HepG2 (cell line): ENCODE data around the gene ESPNL. TPM values are rescaled to one million over a fixed set of nuclear protein-coding genes. Genes with fewer than 3 reads are reported as not detected.
A peak's percentile ranks its signal among the peaks of the same experiment; 100 is the strongest.

Experiments used
- CBX5 ChIP-seq: sonication (generic); formaldehyde crosslinking; IDR thresholded peaks from 2 replicates; pipeline ENCODE4 v1.4.0; 2020; ENCODE audit warnings: missing genetic modification reagents, borderline replicate concordance
- DBP ChIP-seq: sonication (generic); formaldehyde crosslinking; IDR thresholded peaks from 2 replicates; pipeline ENCODE4 v1.4.0; 2020; ENCODE audit warnings: missing genetic modification reagents; ENCODE audit errors: not compliant biosample characterization
- NFIB ChIP-seq: sonication (generic); formaldehyde crosslinking; IDR thresholded peaks from 2 replicates; pipeline ENCODE4 v1.9.0; 2021; ENCODE audit warnings: missing genetic modification reagents, mild to moderate bottlenecking, borderline replicate concordance
- SIX1 ChIP-seq: sonication (generic); formaldehyde crosslinking; IDR thresholded peaks from 2 replicates; pipeline ENCODE4 v1.4.0; 2020; ENCODE audit warnings: missing genetic modification reagents, borderline replicate concordance
- SMAD3 ChIP-seq: sonication (generic); formaldehyde crosslinking; IDR thresholded peaks from 2 replicates; pipeline ENCODE4 v1.4.0; 2020; ENCODE audit warnings: missing genetic modification reagents
- SMAD9 ChIP-seq: sonication (generic); formaldehyde crosslinking; IDR thresholded peaks from 2 replicates; pipeline ENCODE4 v1.5.1; 2020; ENCODE audit warnings: mild to moderate bottlenecking, missing genetic modification reagents
- SMYD3 ChIP-seq: sonication (generic); formaldehyde crosslinking; IDR thresholded peaks from 2 replicates; pipeline ENCODE4 v1.8.1; 2023; ENCODE audit warnings: mild to moderate bottlenecking, missing genetic modification reagents
- TAF15 ChIP-seq: fragments of 200-400 bp; formaldehyde crosslinking; IDR thresholded peaks from one replicate; pipeline ENCODE4 v1.6.1; 2018; ENCODE audit warnings: mild to moderate bottlenecking, low read depth, low read length; ENCODE audit not compliant: poor library complexity, severe bottlenecking
- TEAD3 ChIP-seq: optimal IDR thresholded peaks from 2 replicates; pipeline ENCODE3; 2016; ENCODE audit warnings: borderline replicate concordance
- TFDP2 ChIP-seq: sonication (generic); formaldehyde crosslinking; IDR thresholded peaks from 2 replicates; pipeline ENCODE4 v1.4.0; 2020; ENCODE audit warnings: missing genetic modification reagents
- ZBTB43 ChIP-seq: sonication (generic); formaldehyde crosslinking; conservative IDR thresholded peaks from 2 replicates; pipeline ENCODE4 v1.4.0; 2020; ENCODE audit warnings: missing genetic modification reagents
- ZFP82 ChIP-seq: sonication (generic); formaldehyde crosslinking; IDR thresholded peaks from 2 replicates; pipeline ENCODE4 v1.5.1; 2020; ENCODE audit warnings: mild to moderate bottlenecking, missing genetic modification reagents, borderline replicate concordance
- ZNF317 ChIP-seq: sonication (generic); formaldehyde crosslinking; IDR thresholded peaks from 2 replicates; pipeline ENCODE4 v1.5.0; 2020; ENCODE audit warnings: mild to moderate bottlenecking, missing genetic modification reagents
- ZNF407 ChIP-seq: sonication (generic); formaldehyde crosslinking; IDR thresholded peaks from one replicate; pipeline ENCODE4 v1.5.1; 2020; ENCODE audit warnings: mild to moderate bottlenecking, missing genetic modification reagents; ENCODE audit errors: not compliant biosample characterization
- ZNF576 ChIP-seq: sonication (generic); formaldehyde crosslinking; IDR thresholded peaks from 2 replicates; pipeline ENCODE4 v1.4.0; 2020; ENCODE audit warnings: mild to moderate bottlenecking, missing genetic modification reagents
- ZNF781 ChIP-seq: sonication (generic); formaldehyde crosslinking; IDR thresholded peaks from 2 replicates; pipeline ENCODE4 v1.5.1; 2020; ENCODE audit warnings: borderline replicate concordance, mild to moderate bottlenecking, missing genetic modification reagents; ENCODE audit errors: not compliant biosample characterization
- ZNF841 ChIP-seq: sonication (generic); formaldehyde crosslinking; IDR thresholded peaks from 2 replicates; pipeline ENCODE4 v1.8.1; 2023; ENCODE audit warnings: missing genetic modification reagents, borderline replicate concordance
- polyA plus RNA-seq, 8 experiments: library from polyadenylated mRNA; depleted of rRNA in 3 of 8; stranded (reverse) in 7 of 8; unstranded in 1 of 8; fragments of >200 nt; fragmentation: Illumina TruSeq in 4 of 8; extraction: Trizol in 4 of 8; gene quantifications; 2 replicates each; pipeline versions ENCODE4 v1.2.1 to v1.2.3, GENCODE V29; 2011 to 2016; ENCODE audit warnings: low read depth in 4 of 8, missing spikeins in 1 of 8, mixed read lengths in 1 of 8; ENCODE audit not compliant: insufficient read depth in 1 of 8
- total RNA-seq, 5 experiments: library from RNA; depleted of rRNA; stranded (reverse); fragments of >200 nt; fragmentation: Illumina TruSeq; extraction: Trizol; gene quantifications; 2 replicates each; pipeline ENCODE4 v1.2.3, GENCODE V29; 2016; ENCODE audit warnings: low read depth in 1 of 5

ESPNL gene
- total and polyA plus RNA-seq, 2 of the 13 experiments (the other 11 are each of a cell fraction or from before 2014, with no cell fraction given) = 0.45 to 0.80 TPM

- no peak for TF ChIP-seq ZNF407 (CRISPR knock-in tag)
- no peak for TF ChIP-seq ZBTB43 (CRISPR knock-in tag)
- TF ChIP-seq ZNF781 (CRISPR knock-in tag) = no peak
- TF ChIP-seq SIX1 = no peak
- no peak for TF ChIP-seq TAF15
- TF ChIP-seq TFDP2 (CRISPR knock-in tag) = no peak
- no peak for TF ChIP-seq DBP (CRISPR knock-in tag)
- peak; percentile 50 for TF ChIP-seq TEAD3 (CRISPR knock-in tag)
- no peak for TF ChIP-seq ZFP82 (CRISPR knock-in tag)
- 0 out of 2 replicates have a peak, but pooled peaks have one; percentile 34 for TF ChIP-seq CBX5 (CRISPR knock-in tag)
- TF ChIP-seq SMAD9 (CRISPR knock-in tag) = no peak
- TF ChIP-seq SMYD3 (CRISPR knock-in tag) = no peak
- TF ChIP-seq SMAD3 (CRISPR knock-in tag) = no peak
- TF ChIP-seq ZNF576 (CRISPR knock-in tag) = no peak
- no peak for TF ChIP-seq ZNF317 (CRISPR knock-in tag)
- no peak for TF ChIP-seq NFIB (CRISPR knock-in tag)
- TF ChIP-seq ZNF841 (CRISPR knock-in tag) = no peak
Observed at GRCh38 chr2:238063414-238064189, 36.5 kb upstream of the ESPNL start (continued).
